ENCODE data around the gene OR52A1. TPM values are rescaled to one million over a fixed set of nuclear protein-coding genes. Genes with fewer than 3 reads are reported as not detected.

Gene OR52A1
- total RNA-seq, 3 donors from 2014 or later (not counting 1 experiment from before 2014, with no cell fraction given), result not detected

GRCh38 chr11:5117588-5117987 is 37.0 kb downstream of the OR52A1 start:
- Mint-ChIP-seq H3K27ac (no peak overlapping the region), H3K36me3 (no peaks in the 10 kb centered on the region), H3K4me3 (no peak overlapping the region), H3K27me3 (ENCODE audit: low read depth in 2 of 2) (peaks cover 7 to 13% of the 10 kb centered on the region in 2 donors), H3K4me1 (no peaks in the 10 kb centered on the region), H3K9me3 (peaks cover 3 to 5% of the 10 kb centered on the region in 2 donors)
- Histone ChIP-seq H3K27me3 (ENCODE audit: control insufficient read depth, insufficient read depth, low read length) (no peaks in the 10 kb centered on the region), H3K4me1 (ENCODE audit: control insufficient read depth, insufficient read depth, low read length) (no peaks in the 10 kb centered on the region), H3K9me3 (ENCODE audit: control insufficient read depth, insufficient read depth, low read length) (no peaks in the 10 kb centered on the region), H3K27ac (ENCODE audit: low read length) (no peak overlapping the region), H3K4me3 (ENCODE audit: low read length) (no peak overlapping the region), H3K36me3 (ENCODE audit: control insufficient read depth, insufficient read depth, low read length) (no peaks in the 10 kb centered on the region)
- intact Hi-C loops (cut with micrococcal nuclease), result no loop called here
- TF ChIP-seq CTCF (IDR thresholded peaks at IDR 0.05), result no peak
- ATAC-seq, result no peak
- no peak for DNase-seq

DNA sequence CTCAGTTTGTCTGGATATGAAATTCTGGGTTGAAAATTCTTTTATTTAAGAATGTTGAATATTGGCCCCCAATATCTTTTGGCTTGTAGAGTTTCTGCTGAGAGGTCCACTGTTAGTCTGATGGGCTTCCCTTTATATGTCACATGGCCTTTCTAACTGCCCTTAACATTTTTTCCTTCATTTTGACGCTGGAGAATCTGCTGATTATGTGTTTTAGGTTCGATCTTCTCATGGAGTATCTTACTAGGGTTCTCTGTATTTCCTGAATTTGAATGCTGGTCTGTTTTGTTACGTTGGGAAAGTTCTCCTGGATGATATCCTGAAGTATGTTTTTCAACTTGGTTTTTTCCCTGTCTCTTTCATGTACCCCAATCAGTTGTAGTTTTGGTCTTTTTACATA is 39.2 kb downstream of the OR52A1 start:
- Mint-ChIP-seq H3K36me3 (no peaks in the 10 kb centered on the region), H3K9me3 (peaks cover 3 to 5% of the 10 kb centered on the region in 2 donors), H3K4me1 (no peaks in the 10 kb centered on the region), H3K27ac (no peak overlapping the region), H3K27me3 (ENCODE audit: low read depth in 2 of 2) (peaks cover 7 to 13% of the 10 kb centered on the region in 2 donors), H3K4me3 (no peak overlapping the region)
- Histone ChIP-seq H3K4me1 (ENCODE audit: control insufficient read depth, insufficient read depth, low read length) (no peaks in the 10 kb centered on the region), H3K27ac (ENCODE audit: low read length) (no peak overlapping the region), H3K9me3 (ENCODE audit: control insufficient read depth, insufficient read depth, low read length) (no peaks in the 10 kb centered on the region), H3K4me3 (ENCODE audit: low read length) (no peak overlapping the region), H3K36me3 (ENCODE audit: control insufficient read depth, insufficient read depth, low read length) (no peaks in the 10 kb centered on the region), H3K27me3 (ENCODE audit: control insufficient read depth, insufficient read depth, low read length) (no peaks in the 10 kb centered on the region)
- WGBS (ENCODE audit: insufficient coverage), result 65% methylated on average over 3 of the region's 3 CpGs
- ATAC-seq, result no peak
- no peak for TF ChIP-seq CTCF (IDR thresholded peaks at IDR 0.05)
- DNase-seq, result no peak
- intact Hi-C loops (cut with micrococcal nuclease), result no loop called here

- H3K27me3 Mint-ChIP-seq (ENCODE audit: low read depth in 2 of 2), result peaks cover 0 to 3% of the 10 kb centered on the region in 2 donors
- no peak overlapping the region for H3K4me3 Mint-ChIP-seq
- no peaks in the 10 kb centered on the region for H3K36me3 ChIP-seq (ENCODE audit: control insufficient read depth, insufficient read depth, low read length)
- ATAC-seq (no peak), DNase-seq (no peak)
- TF ChIP-seq CTCF (IDR thresholded peaks at IDR 0.05), result no peak
- 79% methylated on average over 3 of the region's 3 CpGs for WGBS (ENCODE audit: insufficient coverage)
- no peaks in the 10 kb centered on the region for H3K9me3 Mint-ChIP-seq
- H3K4me1 ChIP-seq (ENCODE audit: control insufficient read depth, insufficient read depth, low read length), result no peaks in the 10 kb centered on the region
- H3K4me1 Mint-ChIP-seq, result no peaks in the 10 kb centered on the region
- no peaks in the 10 kb centered on the region for H3K36me3 Mint-ChIP-seq
- no peaks in the 10 kb centered on the region for H3K9me3 ChIP-seq (ENCODE audit: control insufficient read depth, insufficient read depth, low read length)
- no peak overlapping the region for H3K27ac Mint-ChIP-seq
- H3K4me3 ChIP-seq (ENCODE audit: low read length), result no peak overlapping the region
- intact Hi-C loops (cut with micrococcal nuclease), result no loop called here
- H3K27me3 ChIP-seq (ENCODE audit: control insufficient read depth, insufficient read depth, low read length), result no peaks in the 10 kb centered on the region
- no peak overlapping the region for H3K27ac ChIP-seq (ENCODE audit: low read length)
These were observed 47.3 kb downstream of the OR52A1 start for GRCh38 chr11:5107285-5107684.

- intact Hi-C loops (cut with micrococcal nuclease), result no loop called here
- Mint-ChIP-seq H3K4me1 (no peaks in the 10 kb centered on the region), H3K4me3 (no peak overlapping the region), H3K9me3 (no peaks in the 10 kb centered on the region), H3K27me3 (ENCODE audit: low read depth in 2 of 2) (peaks cover 0 to 7% of the 10 kb centered on the region in 2 donors), H3K36me3 (no peaks in the 10 kb centered on the region), H3K27ac (no peak overlapping the region)
- no peaks in the 10 kb centered on the region for H3K4me1 ChIP-seq (ENCODE audit: control insufficient read depth, insufficient read depth, low read length)
- ATAC-seq, result no peak
- H3K9me3 ChIP-seq (ENCODE audit: control insufficient read depth, insufficient read depth, low read length), result no peaks in the 10 kb centered on the region
- H3K27me3 ChIP-seq (ENCODE audit: control insufficient read depth, insufficient read depth, low read length), result no peaks in the 10 kb centered on the region
- H3K4me3 ChIP-seq (ENCODE audit: low read length), result no peak overlapping the region
- DNase-seq, result no peak
- no peak overlapping the region for H3K27ac ChIP-seq (ENCODE audit: low read length)
- TF ChIP-seq CTCF (IDR thresholded peaks at IDR 0.05), result no peak
- no peaks in the 10 kb centered on the region for H3K36me3 ChIP-seq (ENCODE audit: control insufficient read depth, insufficient read depth, low read length)
These were observed 51.5 kb downstream of the OR52A1 start for GRCh38 chr11:5103066-5103465.

Measured in natural killer cell (primary cell).